ENCODE data around the gene SAP25. TPM values are rescaled to one million over a fixed set of nuclear protein-coding genes. Genes with fewer than 3 reads are reported as not detected.

SAP25 gene
- polyA plus RNA-seq, 4 donors, result 2.4 to 9.6 (median 4.9) TPM

GRCh38 chr7:100598425-100598824, 24.7 kb upstream of the SAP25 start:
- no peak for DNase-seq (ENCODE audit: low read depth in 4 of 4, low spot score in 3 of 4)

- no peak for DNase-seq (ENCODE audit: low read depth in 4 of 4, low spot score in 3 of 4)
Observed at GRCh38 chr7:100595188-100595587, 21.5 kb upstream of the SAP25 start.

- no peak for DNase-seq (ENCODE audit: low read depth in 4 of 4, low spot score in 3 of 4)
Observed at GRCh38 chr7:100591596-100591995, 17.9 kb upstream of the SAP25 start.

- DNase-seq (ENCODE audit: low read depth in 4 of 4, low spot score in 3 of 4), result no peak
Observed at GRCh38 chr7:100590077-100590737, 16.5 kb upstream of the SAP25 start.

- DNase-seq (ENCODE audit: low read depth in 4 of 4, low spot score in 3 of 4), result no peak
Observed at GRCh38 chr7:100589341-100589947, 15.7 kb upstream of the SAP25 start.

- DNase-seq (ENCODE audit: low read depth in 4 of 4, low spot score in 3 of 4), result no peak
Observed at GRCh38 chr7:100588438-100588837, 14.7 kb upstream of the SAP25 start.

- DNase-seq (ENCODE audit: low read depth in 4 of 4, low spot score in 3 of 4), result peak; percentile 99 to 100 (median 99)
Observed at GRCh38 chr7:100586266-100587025, 12.7 kb upstream of the SAP25 start, which contains the start of gene FBXO24. TSS of gene FBXO24 (plus strand) at chr7:100586328. CDS start at chr7:100586626, 298 bp downstream.

GRCh38 chr7:100585511-100586265, 12.0 kb upstream of the SAP25 start, which contains the start of gene LRCH4:
TSS of gene LRCH4 (minus strand) at chr7:100586129. CDS start at chr7:100586100, 29 bp downstream.
- DNase-seq (ENCODE audit: low read depth in 4 of 4, low spot score in 3 of 4), result no peak

GRCh38 chr7:100584683-100585510, 11.2 kb upstream of the SAP25 start:
- DNase-seq (ENCODE audit: low read depth in 4 of 4, low spot score in 3 of 4), result no peak

GRCh38 chr7:100584054-100584682, 10.5 kb upstream of the SAP25 start:
- DNase-seq (ENCODE audit: low read depth in 4 of 4, low spot score in 3 of 4), result no peak

- no peak for DNase-seq (ENCODE audit: low read depth in 4 of 4, low spot score in 3 of 4)
Observed at GRCh38 chr7:100583132-100584053, 9.7 kb upstream of the SAP25 start.

- no peak for DNase-seq (ENCODE audit: low read depth in 4 of 4, low spot score in 3 of 4)
Observed at GRCh38 chr7:100582650-100583049, 8.9 kb upstream of the SAP25 start.

GRCh38 chr7:100582041-100582579, 8.4 kb upstream of the SAP25 start:
- no peak for DNase-seq (ENCODE audit: low read depth in 4 of 4, low spot score in 3 of 4)

GRCh38 chr7:100580466-100581283, 7.0 kb upstream of the SAP25 start:
- DNase-seq (ENCODE audit: low read depth in 4 of 4, low spot score in 3 of 4), result no peak

GRCh38 chr7:100578246-100579183, 4.8 kb upstream of the SAP25 start:
- DNase-seq (ENCODE audit: low read depth in 4 of 4, low spot score in 3 of 4), result no peak

GRCh38 chr7:100577507-100577906, 3.8 kb upstream of the SAP25 start:
- no peak for DNase-seq (ENCODE audit: low read depth in 4 of 4, low spot score in 3 of 4)
